ENCODE results near the gene ISL1. TPM values are rescaled to one million over a fixed set of nuclear protein-coding genes. Genes with fewer than 3 reads are reported as not detected.

ISL1 gene
- total RNA-seq (ENCODE audit: unreplicated experiment) = 0.67 TPM
- long read RNA-seq = 0 reads

DNA sequence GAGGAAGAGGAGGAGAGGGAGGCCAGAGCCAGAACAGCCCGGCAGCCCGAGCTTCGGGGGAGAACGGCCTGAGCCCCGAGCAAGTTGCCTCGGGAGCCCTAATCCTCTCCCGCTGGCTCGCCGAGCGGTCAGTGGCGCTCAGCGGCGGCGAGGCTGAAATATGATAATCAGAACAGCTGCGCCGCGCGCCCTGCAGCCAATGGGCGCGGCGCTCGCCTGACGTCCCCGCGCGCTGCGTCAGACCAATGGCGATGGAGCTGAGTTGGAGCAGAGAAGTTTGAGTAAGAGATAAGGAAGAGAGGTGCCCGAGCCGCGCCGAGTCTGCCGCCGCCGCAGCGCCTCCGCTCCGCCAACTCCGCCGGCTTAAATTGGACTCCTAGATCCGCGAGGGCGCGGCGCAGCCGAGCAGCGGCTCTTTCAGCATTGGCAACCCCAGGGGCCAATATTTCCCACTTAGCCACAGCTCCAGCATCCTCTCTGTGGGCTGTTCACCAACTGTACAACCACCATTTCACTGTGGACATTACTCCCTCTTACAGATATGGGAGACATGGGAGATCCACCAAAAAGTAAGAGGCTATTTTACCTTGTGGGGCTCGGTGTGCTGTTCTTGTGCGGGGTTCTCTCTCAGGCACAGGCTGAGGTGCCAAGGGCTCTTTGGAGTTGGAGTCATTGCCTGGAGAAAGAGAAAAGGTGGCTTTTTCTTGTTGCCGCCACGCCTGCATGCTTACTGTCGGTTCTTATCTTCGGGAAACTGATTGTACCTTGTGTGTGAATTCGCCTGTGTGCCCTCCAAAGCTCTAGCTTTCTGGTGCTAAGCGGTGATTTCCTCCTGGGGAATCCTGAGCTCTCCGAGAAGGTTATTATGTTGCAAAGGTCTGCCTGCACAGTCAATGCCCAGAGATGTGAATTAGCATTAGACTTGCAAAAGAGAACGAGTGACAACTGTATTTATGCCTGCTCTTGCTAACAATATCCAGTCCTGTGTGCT is at the start of gene ISL1:
Gene ISL1, plus strand, starts transcription at position 318 of the 991 bp plus-strand sequence. Its CDS starts 224 bp downstream, at position 542.
- DNase-seq (ENCODE audit: low spot score) = peak; percentile 77
- Mint-ChIP-seq H3K4me1 (ENCODE audit: unreplicated experiment) (peaks cover 57% of the 10 kb centered on the region), H3K4me3 (ENCODE audit: unreplicated experiment) (peak within 1 kb of the TSS; percentile 92), H3K27ac (ENCODE audit: unreplicated experiment) (no peak within 1 kb of the TSS), H3K36me3 (ENCODE audit: low read depth, unreplicated experiment) (no peaks in the 10 kb centered on the region), H3K27me3 (ENCODE audit: unreplicated experiment) (peaks cover 29% of the 10 kb centered on the region), H3K9me3 (ENCODE audit: unreplicated experiment) (no peaks in the 10 kb centered on the region)
- no peak for TF ChIP-seq CTCF (IDR thresholded peaks at IDR 0.05; ENCODE audit: unreplicated experiment)

GRCh38 chr5:51336878-51337277 is 46.4 kb upstream of the ISL1 start:
- no peak for DNase-seq (ENCODE audit: low spot score)
- peaks cover 2% of the 10 kb centered on the region for H3K27me3 Mint-ChIP-seq (ENCODE audit: unreplicated experiment)
- H3K27ac Mint-ChIP-seq (ENCODE audit: unreplicated experiment) = no peak overlapping the region
- no peak overlapping the region for H3K4me3 Mint-ChIP-seq (ENCODE audit: unreplicated experiment)
- no peaks in the 10 kb centered on the region for H3K9me3 Mint-ChIP-seq (ENCODE audit: unreplicated experiment)
- no peaks in the 10 kb centered on the region for H3K4me1 Mint-ChIP-seq (ENCODE audit: unreplicated experiment)
- no peak for TF ChIP-seq CTCF (IDR thresholded peaks at IDR 0.05; ENCODE audit: unreplicated experiment)
- peaks cover 4% of the 10 kb centered on the region for H3K36me3 Mint-ChIP-seq (ENCODE audit: low read depth, unreplicated experiment)

GRCh38 chr5:51345106-51345505 is 38.1 kb upstream of the ISL1 start:
- Mint-ChIP-seq H3K4me1 (ENCODE audit: unreplicated experiment) (no peaks in the 10 kb centered on the region), H3K27me3 (ENCODE audit: unreplicated experiment) (no peaks in the 10 kb centered on the region), H3K4me3 (ENCODE audit: unreplicated experiment) (no peak overlapping the region), H3K36me3 (ENCODE audit: low read depth, unreplicated experiment) (no peaks in the 10 kb centered on the region), H3K9me3 (ENCODE audit: unreplicated experiment) (no peaks in the 10 kb centered on the region), H3K27ac (ENCODE audit: unreplicated experiment) (no peak overlapping the region)
- no peak for TF ChIP-seq CTCF (IDR thresholded peaks at IDR 0.05; ENCODE audit: unreplicated experiment)
- no peak for DNase-seq (ENCODE audit: low spot score)

GRCh38 chr5:51347157-51347556 is 36.1 kb upstream of the ISL1 start:
- H3K4me3 Mint-ChIP-seq (ENCODE audit: unreplicated experiment) = no peak overlapping the region
- H3K4me1 Mint-ChIP-seq (ENCODE audit: unreplicated experiment) = no peaks in the 10 kb centered on the region
- H3K9me3 Mint-ChIP-seq (ENCODE audit: unreplicated experiment) = no peaks in the 10 kb centered on the region
- no peak for TF ChIP-seq CTCF (IDR thresholded peaks at IDR 0.05; ENCODE audit: unreplicated experiment)
- no peak overlapping the region for H3K27ac Mint-ChIP-seq (ENCODE audit: unreplicated experiment)
- no peaks in the 10 kb centered on the region for H3K27me3 Mint-ChIP-seq (ENCODE audit: unreplicated experiment)
- no peak for DNase-seq (ENCODE audit: low spot score)
- no peaks in the 10 kb centered on the region for H3K36me3 Mint-ChIP-seq (ENCODE audit: low read depth, unreplicated experiment)

GRCh38 chr5:51347704-51348103 is 35.5 kb upstream of the ISL1 start:
- Mint-ChIP-seq H3K36me3 (ENCODE audit: low read depth, unreplicated experiment) (no peaks in the 10 kb centered on the region), H3K27me3 (ENCODE audit: unreplicated experiment) (no peaks in the 10 kb centered on the region), H3K4me3 (ENCODE audit: unreplicated experiment) (no peak overlapping the region), H3K27ac (ENCODE audit: unreplicated experiment) (no peak overlapping the region), H3K9me3 (ENCODE audit: unreplicated experiment) (no peaks in the 10 kb centered on the region), H3K4me1 (ENCODE audit: unreplicated experiment) (no peaks in the 10 kb centered on the region)
- TF ChIP-seq CTCF (IDR thresholded peaks at IDR 0.05; ENCODE audit: unreplicated experiment) = peak; percentile 41
- no peak for DNase-seq (ENCODE audit: low spot score)

Data from endothelial cell (in vitro differentiated cells).